Measurements from ENCODE around the gene MCAM. TPM values are rescaled to one million over a fixed set of nuclear protein-coding genes. Genes with fewer than 3 reads are reported as not detected.

Gene MCAM
- total RNA-seq, 1 donor from 2014 or later = 563 TPM

DNA sequence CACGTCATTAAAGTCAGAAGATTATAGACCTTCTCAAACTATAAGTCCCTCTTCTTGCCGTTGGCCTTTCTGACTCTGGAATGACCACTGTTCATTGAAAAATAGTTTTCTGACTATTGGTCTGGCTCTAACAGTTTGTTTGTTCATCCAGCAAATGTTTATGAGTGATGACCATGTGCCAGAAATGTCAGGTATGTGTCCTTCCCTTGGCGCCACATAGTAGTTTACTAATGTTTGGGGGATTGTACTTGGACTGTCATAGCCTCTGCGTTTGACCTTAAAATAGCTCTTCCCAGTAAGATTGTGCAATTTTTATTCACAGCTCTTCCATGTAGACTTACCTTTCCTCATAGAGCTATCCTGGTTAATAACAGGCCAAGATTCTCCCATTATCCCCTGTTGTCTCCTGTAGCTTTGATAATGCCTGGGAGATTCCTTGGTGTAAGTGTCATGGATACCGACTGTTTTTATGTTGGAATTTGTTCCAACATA lies 13.7 kb downstream of the MCAM start:
- Histone ChIP-seq H3K4me3 (ENCODE audit: low read depth, low read length) (no peak overlapping the region), H3K27me3 (ENCODE audit: control insufficient read depth, insufficient read depth, low read length) (no peaks in the 10 kb centered on the region), H3K36me3 (ENCODE audit: control insufficient read depth, insufficient read depth, low read length) (peaks cover 4% of the 10 kb centered on the region)
- DNase-seq (ENCODE audit: low read depth) = no peak
- TF ChIP-seq, protein P1, sequence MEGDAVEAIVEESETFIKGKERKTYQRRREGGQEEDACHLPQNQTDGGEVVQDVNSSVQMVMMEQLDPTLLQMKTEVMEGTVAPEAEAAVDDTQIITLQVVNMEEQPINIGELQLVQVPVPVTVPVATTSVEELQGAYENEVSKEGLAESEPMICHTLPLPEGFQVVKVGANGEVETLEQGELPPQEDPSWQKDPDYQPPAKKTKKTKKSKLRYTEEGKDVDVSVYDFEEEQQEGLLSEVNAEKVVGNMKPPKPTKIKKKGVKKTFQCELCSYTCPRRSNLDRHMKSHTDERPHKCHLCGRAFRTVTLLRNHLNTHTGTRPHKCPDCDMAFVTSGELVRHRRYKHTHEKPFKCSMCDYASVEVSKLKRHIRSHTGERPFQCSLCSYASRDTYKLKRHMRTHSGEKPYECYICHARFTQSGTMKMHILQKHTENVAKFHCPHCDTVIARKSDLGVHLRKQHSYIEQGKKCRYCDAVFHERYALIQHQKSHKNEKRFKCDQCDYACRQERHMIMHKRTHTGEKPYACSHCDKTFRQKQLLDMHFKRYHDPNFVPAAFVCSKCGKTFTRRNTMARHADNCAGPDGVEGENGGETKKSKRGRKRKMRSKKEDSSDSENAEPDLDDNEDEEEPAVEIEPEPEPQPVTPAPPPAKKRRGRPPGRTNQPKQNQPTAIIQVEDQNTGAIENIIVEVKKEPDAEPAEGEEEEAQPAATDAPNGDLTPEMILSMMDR (IDR thresholded peaks at IDR 0.05; ENCODE audit: insufficient read depth, low read length, poor library complexity, severe bottlenecking) = no peak

DNA sequence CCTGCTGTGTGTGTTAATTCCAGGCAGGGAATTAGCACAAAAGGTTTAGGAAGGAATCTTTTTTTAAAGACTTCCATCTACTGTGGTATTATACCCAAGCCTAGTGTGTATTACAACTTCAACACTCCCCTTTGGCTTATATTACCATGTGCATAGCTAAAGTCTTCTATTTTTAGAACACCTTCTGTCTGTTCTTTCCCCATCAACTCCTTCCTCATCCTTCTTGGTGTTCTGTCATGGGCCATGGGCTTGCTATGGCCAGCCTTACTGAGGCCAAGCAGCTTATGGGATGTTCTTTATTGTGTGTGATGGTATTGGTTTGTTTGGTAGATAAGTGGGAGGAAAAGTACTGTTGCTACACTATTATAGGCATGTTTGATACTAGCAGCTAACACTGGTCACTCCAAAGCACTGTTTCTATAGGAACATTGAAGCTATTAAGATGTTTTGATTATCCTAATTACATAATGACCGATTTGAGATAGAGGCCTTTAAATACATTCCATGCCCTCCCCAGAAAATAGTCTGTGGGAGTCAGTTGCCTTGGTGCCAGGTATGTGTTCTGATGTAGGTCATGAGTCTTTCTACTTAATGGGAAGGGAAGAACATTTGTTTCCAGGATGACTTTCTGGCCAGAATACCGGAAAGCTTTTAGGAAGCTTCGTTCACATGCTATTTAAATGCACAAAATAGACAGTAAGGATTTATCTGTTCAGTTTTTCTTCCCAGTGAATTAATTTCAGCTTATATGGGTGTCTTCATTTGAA lies 16.5 kb downstream of the MCAM start:
- no peak overlapping the region for H3K4me3 ChIP-seq (ENCODE audit: low read depth, low read length)
- TF ChIP-seq, protein P1 (IDR thresholded peaks at IDR 0.05; ENCODE audit: insufficient read depth, low read length, poor library complexity, severe bottlenecking) = no peak
- DNase-seq (ENCODE audit: low read depth) = no peak
- peaks cover 4% of the 10 kb centered on the region for H3K36me3 ChIP-seq (ENCODE audit: control insufficient read depth, insufficient read depth, low read length)
- no peaks in the 10 kb centered on the region for H3K27me3 ChIP-seq (ENCODE audit: control insufficient read depth, insufficient read depth, low read length)

DNA sequence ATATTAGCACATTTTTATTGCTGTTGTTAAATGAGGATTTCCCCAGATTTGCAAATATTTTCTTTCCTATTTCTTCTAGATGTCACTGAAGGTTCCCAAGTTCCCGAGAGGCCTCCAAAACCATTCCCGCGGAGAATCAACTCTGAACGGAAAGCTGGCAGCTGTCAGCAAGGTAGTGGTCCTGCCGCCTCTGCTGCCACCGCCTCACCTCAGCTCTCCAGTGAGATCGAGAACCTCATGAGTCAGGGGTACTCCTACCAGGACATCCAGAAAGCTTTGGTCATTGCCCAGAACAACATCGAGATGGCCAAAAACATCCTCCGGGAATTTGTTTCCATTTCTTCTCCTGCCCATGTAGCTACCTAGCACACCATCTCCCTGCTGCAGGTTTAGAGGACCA lies 17.5 kb downstream of the MCAM start:
- peaks cover 4% of the 10 kb centered on the region for H3K36me3 ChIP-seq (ENCODE audit: control insufficient read depth, insufficient read depth, low read length)
- no peak overlapping the region for H3K4me3 ChIP-seq (ENCODE audit: low read depth, low read length)
- TF ChIP-seq, protein P1 (IDR thresholded peaks at IDR 0.05; ENCODE audit: insufficient read depth, low read length, poor library complexity, severe bottlenecking) = no peak
- no peaks in the 10 kb centered on the region for H3K27me3 ChIP-seq (ENCODE audit: control insufficient read depth, insufficient read depth, low read length)
- no peak for DNase-seq (ENCODE audit: low read depth)

DNA sequence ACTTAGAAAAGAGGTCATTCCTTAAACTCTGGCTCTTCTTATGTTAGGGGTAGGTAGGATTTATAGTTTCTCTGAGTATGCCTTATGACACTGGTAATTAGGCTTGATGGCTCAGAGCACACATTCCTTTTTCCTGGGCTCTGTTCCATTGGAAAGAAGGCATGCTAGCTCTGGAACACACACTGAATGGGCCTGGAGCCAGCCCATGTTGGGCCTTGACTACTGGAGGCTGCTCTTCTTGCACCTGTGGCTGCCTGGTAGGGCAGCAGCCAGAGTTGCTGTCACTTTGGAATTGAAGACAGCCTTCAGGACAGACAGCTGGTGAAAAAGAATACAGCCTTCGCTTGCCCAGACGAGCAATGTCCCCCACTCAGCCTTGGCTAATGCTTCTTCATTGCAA lies 18.2 kb downstream of the MCAM start:
- Histone ChIP-seq H3K4me3 (ENCODE audit: low read depth, low read length) (no peak overlapping the region), H3K36me3 (ENCODE audit: control insufficient read depth, insufficient read depth, low read length) (peaks cover 4% of the 10 kb centered on the region), H3K27me3 (ENCODE audit: control insufficient read depth, insufficient read depth, low read length) (no peaks in the 10 kb centered on the region)
- DNase-seq (ENCODE audit: low read depth) = no peak
- TF ChIP-seq, protein P1 (IDR thresholded peaks at IDR 0.05; ENCODE audit: insufficient read depth, low read length, poor library complexity, severe bottlenecking) = no peak

DNA sequence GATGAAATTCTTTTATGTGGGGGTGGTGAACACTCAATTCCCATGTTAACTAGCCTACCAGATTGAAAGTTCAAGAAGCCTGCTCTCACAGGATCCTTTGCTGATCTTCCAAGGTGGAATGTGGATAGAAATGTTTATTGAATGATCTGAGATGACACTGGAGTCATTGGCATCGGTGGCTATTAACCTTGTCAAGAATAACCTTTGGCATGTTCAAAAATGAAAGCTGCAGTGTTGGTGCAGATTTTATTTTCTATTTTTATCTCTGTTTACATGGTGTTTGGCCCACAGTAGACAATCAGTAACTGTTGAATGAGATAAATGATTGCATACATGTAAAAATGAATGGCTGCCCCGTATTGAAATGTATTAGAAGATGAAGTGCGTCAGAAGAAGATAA lies 19.0 kb downstream of the MCAM start:
- Histone ChIP-seq H3K27me3 (ENCODE audit: control insufficient read depth, insufficient read depth, low read length) (no peaks in the 10 kb centered on the region), H3K4me3 (ENCODE audit: low read depth, low read length) (no peak overlapping the region), H3K36me3 (ENCODE audit: control insufficient read depth, insufficient read depth, low read length) (peaks cover 2% of the 10 kb centered on the region)
- DNase-seq (ENCODE audit: low read depth) = no peak
- TF ChIP-seq, protein P1 (IDR thresholded peaks at IDR 0.05; ENCODE audit: insufficient read depth, low read length, poor library complexity, severe bottlenecking) = no peak

DNA sequence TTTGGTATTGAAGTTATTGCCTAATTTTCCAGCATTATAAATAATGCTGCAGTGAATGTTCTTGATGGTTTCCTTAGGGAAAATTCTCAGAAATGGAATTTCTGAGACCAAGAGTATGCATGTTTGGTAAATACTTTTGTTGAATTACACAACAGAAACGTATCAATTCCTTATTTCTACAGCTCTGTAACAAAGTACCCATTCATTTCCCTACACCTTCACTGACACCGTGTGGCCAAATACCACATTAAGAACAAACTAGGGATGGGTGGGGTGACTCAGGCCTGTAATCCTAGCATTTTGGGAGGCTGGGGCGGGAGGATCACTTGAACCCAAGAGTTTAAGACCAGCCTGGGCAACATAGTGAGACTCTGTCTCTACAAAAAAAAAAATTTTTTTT lies 21.8 kb downstream of the MCAM start:
- DNase-seq (ENCODE audit: low read depth) = no peak
- peaks cover 1% of the 10 kb centered on the region for H3K36me3 ChIP-seq (ENCODE audit: control insufficient read depth, insufficient read depth, low read length)
- TF ChIP-seq, protein P1 (IDR thresholded peaks at IDR 0.05; ENCODE audit: insufficient read depth, low read length, poor library complexity, severe bottlenecking) = no peak
- no peaks in the 10 kb centered on the region for H3K27me3 ChIP-seq (ENCODE audit: control insufficient read depth, insufficient read depth, low read length)
- no peak overlapping the region for H3K4me3 ChIP-seq (ENCODE audit: low read depth, low read length)
